Loucy (cell line): Measurements from ENCODE around the gene TNPO3.

Experiments used
- H2AFZ ChIP-seq: fragments of 200-600 bp; sonication (generic); 2 replicates; pipeline ENCODE4 v1.6.0; 2016; ENCODE audit warnings: antibody characterized with exemption, mild to moderate bottlenecking, low read length, moderate library complexity
- H3F3A ChIP-seq: fragments of 200-600 bp; 2 replicates; pipeline ENCODE4 v1.6.0; 2016; ENCODE audit warnings: antibody characterized with exemption, low read depth, mild to moderate bottlenecking
- H3K27me3 ChIP-seq: fragments of 200-600 bp; sonication (generic); 2 replicates; pipeline ENCODE4 v1.6.1; 2014; ENCODE audit warnings: low read length, mild to moderate bottlenecking; ENCODE audit not compliant: insufficient read depth, poor library complexity, severe bottlenecking
- H3K36me3 ChIP-seq: fragments of 200-600 bp; sonication (generic); 2 replicates; pipeline ENCODE4 v1.6.1; 2016; ENCODE audit warnings: low read length; ENCODE audit not compliant: insufficient read depth
- H3K4me1 ChIP-seq: fragments of 200-600 bp; sonication (generic); 2 replicates; pipeline ENCODE4 v1.5.1; 2014; ENCODE audit warnings: low read length, mild to moderate bottlenecking; ENCODE audit not compliant: insufficient read depth, poor library complexity, severe bottlenecking
- H3K4me2 ChIP-seq: fragments of 200-600 bp; sonication (generic); 2 replicates; pipeline ENCODE4 v1.6.0; 2014; ENCODE audit warnings: antibody characterized with exemption, low read length, low read depth, mild to moderate bottlenecking; ENCODE audit not compliant: poor library complexity, severe bottlenecking
- H3K4me3 ChIP-seq: fragments of 200-600 bp; sonication (generic); 2 replicates; pipeline ENCODE4 v1.5.1; 2014; ENCODE audit warnings: low read length, mild to moderate bottlenecking, mixed read lengths; ENCODE audit not compliant: poor library complexity, severe bottlenecking
- H3K79me2 ChIP-seq: fragments of 200-600 bp; sonication (generic); 2 replicates; pipeline ENCODE4 v1.6.1; 2014; ENCODE audit warnings: low read length; ENCODE audit not compliant: insufficient read depth
- H3K9ac ChIP-seq: fragments of 200-600 bp; sonication (generic); 2 replicates; pipeline ENCODE4 v1.6.0; 2014; ENCODE audit warnings: mild to moderate bottlenecking, low read depth, low read length, moderate library complexity; ENCODE audit not compliant: poor library complexity, severe bottlenecking
- H3K9me2 ChIP-seq: fragments of 200-600 bp; sonication (generic); replicated peaks from 2 replicates; pipeline ENCODE4 v1.6.1; 2016; ENCODE audit warnings: low read depth, low read length, mixed read lengths
- H3K9me3 ChIP-seq: fragments of 200-600 bp; sonication (generic); 2 replicates; pipeline ENCODE4 v1.6.1; 2014; ENCODE audit warnings: mild to moderate bottlenecking, antibody characterized with exemption, low read length, low read depth; ENCODE audit not compliant: insufficient read depth
- H4K20me1 ChIP-seq: fragments of 200-600 bp; sonication (generic); 2 replicates; pipeline ENCODE4 v1.6.0; 2014; ENCODE audit warnings: antibody characterized with exemption, low read length, mild to moderate bottlenecking; ENCODE audit not compliant: insufficient read depth, poor library complexity, severe bottlenecking
- CTCF ChIP-seq: fragments of 200-600 bp; sonication (generic); conservative IDR thresholded peaks from 2 replicates; pipeline ENCODE4 v1.5.1; 2014; ENCODE audit warnings: mild to moderate bottlenecking, antibody characterized with exemption, low read length
- EZH2phosphoT487 ChIP-seq: fragments of 200-600 bp; IDR thresholded peaks from 2 replicates; pipeline ENCODE4 v1.6.1; 2018; ENCODE audit warnings: antibody characterized with exemption, mild to moderate bottlenecking, moderate library complexity, borderline replicate concordance

TNPO3 gene

DNA sequence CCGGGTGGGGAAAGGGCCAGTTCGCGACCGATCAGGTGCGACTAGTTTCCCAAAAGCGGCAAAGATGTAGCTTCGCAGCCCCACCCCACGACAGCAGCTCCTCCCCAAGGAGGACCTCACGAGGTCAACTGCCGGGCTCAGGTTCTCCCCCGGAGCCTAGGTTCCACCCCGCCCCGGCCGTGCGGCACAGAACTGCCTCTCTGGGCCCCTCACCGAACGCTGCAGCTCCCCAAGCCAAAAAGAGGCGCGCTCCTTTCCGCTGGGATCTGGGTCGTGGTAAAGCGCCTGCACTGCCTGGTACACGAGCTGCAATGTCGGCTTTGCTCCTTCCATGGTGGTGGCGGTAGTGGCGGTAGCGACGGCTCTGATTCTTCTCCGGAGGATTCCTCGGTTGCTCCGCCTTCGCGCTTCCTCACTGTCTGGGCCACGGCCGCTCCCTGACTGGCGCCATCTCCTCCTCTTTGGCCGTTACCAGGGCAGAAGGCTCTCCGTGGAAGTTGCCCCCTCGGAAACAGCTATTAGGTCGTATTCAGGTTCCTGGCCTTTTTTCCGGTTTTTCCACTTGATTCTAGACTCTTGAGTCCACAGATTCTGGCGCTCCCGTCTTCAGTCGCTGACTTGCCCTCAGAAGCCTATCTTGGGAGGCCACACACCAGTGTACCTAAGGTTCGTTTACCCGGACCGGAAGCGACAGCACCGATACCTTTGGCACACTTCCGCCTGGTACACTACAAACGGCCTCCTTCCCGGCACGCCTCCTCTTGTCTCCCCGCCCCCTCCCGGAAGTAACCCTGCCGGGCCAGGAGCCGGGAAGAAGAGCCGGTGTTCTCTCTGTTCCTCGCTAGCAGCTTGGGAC is at the start of gene TNPO3:
TNPO3 (minus strand) TSS at position 674 of the 856 bp plus-strand sequence; CDS start at position 333, 341 bp downstream.
- Histone ChIP-seq H3K9me2 (no peaks in the 10 kb centered on the region), H3K79me2 (peaks cover 54% of the 10 kb centered on the region), H3F3A (no peaks in the 10 kb centered on the region), H3K27me3 (no peaks in the 10 kb centered on the region), H3K36me3 (no peaks in the 10 kb centered on the region), H3K4me1 (peaks cover 34% of the 10 kb centered on the region), H3K9ac (peak within 1 kb of the TSS; percentile 89), H2AFZ (peak within 1 kb of the TSS; percentile 88), H4K20me1 (peaks cover 38% of the 10 kb centered on the region), H3K4me2 (peak within 1 kb of the TSS; percentile 96), H3K4me3 (peak within 1 kb of the TSS; percentile 86), H3K9me3 (no peaks in the 10 kb centered on the region)
- TF ChIP-seq CTCF: no peak
- TF ChIP-seq EZH2phosphoT487: no peak

- Histone ChIP-seq H3K79me2 (no peaks in the 10 kb centered on the region), H3K9me2 (no peaks in the 10 kb centered on the region), H2AFZ (no peak overlapping the region), H3K27me3 (no peaks in the 10 kb centered on the region), H3F3A (no peaks in the 10 kb centered on the region), H3K9me3 (no peaks in the 10 kb centered on the region), H3K36me3 (no peaks in the 10 kb centered on the region), H3K4me1 (no peaks in the 10 kb centered on the region), H3K4me3 (no peak overlapping the region), H3K4me2 (no peak overlapping the region), H4K20me1 (no peaks in the 10 kb centered on the region), H3K9ac (no peak overlapping the region)
- no peak for TF ChIP-seq CTCF
- no peak for TF ChIP-seq EZH2phosphoT487
Measured at GRCh38 chr7:129103561-129104324, 48.8 kb upstream of the TNPO3 start.

- H4K20me1 ChIP-seq: no peaks in the 10 kb centered on the region
- H3K79me2 ChIP-seq: no peaks in the 10 kb centered on the region
- no peaks in the 10 kb centered on the region for H3K36me3 ChIP-seq
- H3F3A ChIP-seq: no peaks in the 10 kb centered on the region
- H3K9me2 ChIP-seq: no peaks in the 10 kb centered on the region
- no peak for TF ChIP-seq CTCF
- H3K27me3 ChIP-seq: no peaks in the 10 kb centered on the region
- H3K9me3 ChIP-seq: no peaks in the 10 kb centered on the region
- no peak overlapping the region for H3K4me3 ChIP-seq
- H2AFZ ChIP-seq: no peak overlapping the region
- no peaks in the 10 kb centered on the region for H3K4me1 ChIP-seq
- no peak overlapping the region for H3K9ac ChIP-seq
- no peak overlapping the region for H3K4me2 ChIP-seq
Measured at GRCh38 chr7:129101746-129102145, 46.8 kb upstream of the TNPO3 start.
